ENCODE results near the gene BMP6. TPM values are rescaled to one million over a fixed set of nuclear protein-coding genes. Genes with fewer than 3 reads are reported as not detected.

The BMP6 gene
- total RNA-seq, 4 donors from 2014 or later = 1.4 to 16.1 (median 6.0) TPM

- TF ChIP-seq POLR2AphosphoS5 (IDR thresholded peaks at IDR 0.05) (no peak), EP300 (IDR thresholded peaks at IDR 0.05) (no peak), POLR2A (IDR thresholded peaks at IDR 0.05) (no peak)
- TF ChIP-seq, protein P1, sequence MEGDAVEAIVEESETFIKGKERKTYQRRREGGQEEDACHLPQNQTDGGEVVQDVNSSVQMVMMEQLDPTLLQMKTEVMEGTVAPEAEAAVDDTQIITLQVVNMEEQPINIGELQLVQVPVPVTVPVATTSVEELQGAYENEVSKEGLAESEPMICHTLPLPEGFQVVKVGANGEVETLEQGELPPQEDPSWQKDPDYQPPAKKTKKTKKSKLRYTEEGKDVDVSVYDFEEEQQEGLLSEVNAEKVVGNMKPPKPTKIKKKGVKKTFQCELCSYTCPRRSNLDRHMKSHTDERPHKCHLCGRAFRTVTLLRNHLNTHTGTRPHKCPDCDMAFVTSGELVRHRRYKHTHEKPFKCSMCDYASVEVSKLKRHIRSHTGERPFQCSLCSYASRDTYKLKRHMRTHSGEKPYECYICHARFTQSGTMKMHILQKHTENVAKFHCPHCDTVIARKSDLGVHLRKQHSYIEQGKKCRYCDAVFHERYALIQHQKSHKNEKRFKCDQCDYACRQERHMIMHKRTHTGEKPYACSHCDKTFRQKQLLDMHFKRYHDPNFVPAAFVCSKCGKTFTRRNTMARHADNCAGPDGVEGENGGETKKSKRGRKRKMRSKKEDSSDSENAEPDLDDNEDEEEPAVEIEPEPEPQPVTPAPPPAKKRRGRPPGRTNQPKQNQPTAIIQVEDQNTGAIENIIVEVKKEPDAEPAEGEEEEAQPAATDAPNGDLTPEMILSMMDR (IDR thresholded peaks at IDR 0.05) = no peak
- H3K4me3 ChIP-seq = no peak overlapping the region
- H3K27ac ChIP-seq = no peak overlapping the region
- peaks cover 28% of the 10 kb centered on the region for H3K27me3 ChIP-seq
- peak; percentile 36 for ATAC-seq
- WGBS, 2 donors (ENCODE audit: low coverage in 1 of 2) = 67 to 83% methylated on average over 6 to 10 of the region's 21 CpGs
- H3K9me3 ChIP-seq = no peaks in the 10 kb centered on the region
- H3K36me3 ChIP-seq = no peaks in the 10 kb centered on the region
- no peaks in the 10 kb centered on the region for H3K4me1 ChIP-seq
These were observed 34.0 kb upstream of the BMP6 start for GRCh38 chr6:7691675-7692452.

GRCh38 chr6:7692453-7692784 is 33.5 kb upstream of the BMP6 start:
- no peak for ATAC-seq
- TF ChIP-seq, protein P1 (IDR thresholded peaks at IDR 0.05) = no peak
- no peak for TF ChIP-seq POLR2AphosphoS5 (IDR thresholded peaks at IDR 0.05)
- TF ChIP-seq POLR2A (IDR thresholded peaks at IDR 0.05) = no peak
- TF ChIP-seq EP300 (IDR thresholded peaks at IDR 0.05) = no peak
- Histone ChIP-seq H3K36me3 (no peaks in the 10 kb centered on the region), H3K4me3 (no peak overlapping the region), H3K9me3 (no peaks in the 10 kb centered on the region), H3K27ac (no peak overlapping the region), H3K27me3 (peaks cover 28% of the 10 kb centered on the region), H3K4me1 (no peaks in the 10 kb centered on the region)
- WGBS, 2 donors (ENCODE audit: low coverage in 1 of 2) = 94% methylated on average over 3 of the region's 3 CpGs; no CpG with 5 or more reads in 1 of the 2 donors

- Histone ChIP-seq H3K36me3 (no peaks in the 10 kb centered on the region), H3K9me3 (no peaks in the 10 kb centered on the region), H3K4me1 (no peaks in the 10 kb centered on the region), H3K4me3 (no peak overlapping the region), H3K27ac (no peak overlapping the region), H3K27me3 (peaks cover 20% of the 10 kb centered on the region)
- ATAC-seq = no peak
- 88 to 100% methylated on average over 1 to 5 of the region's 10 CpGs for WGBS, 2 donors (ENCODE audit: low coverage in 1 of 2)
- TF ChIP-seq POLR2A (IDR thresholded peaks at IDR 0.05) (no peak), EP300 (IDR thresholded peaks at IDR 0.05) (no peak), POLR2AphosphoS5 (IDR thresholded peaks at IDR 0.05) (no peak)
- TF ChIP-seq, protein P1 (IDR thresholded peaks at IDR 0.05) = no peak
These were observed 32.1 kb upstream of the BMP6 start for GRCh38 chr6:7693827-7694226.

DNA sequence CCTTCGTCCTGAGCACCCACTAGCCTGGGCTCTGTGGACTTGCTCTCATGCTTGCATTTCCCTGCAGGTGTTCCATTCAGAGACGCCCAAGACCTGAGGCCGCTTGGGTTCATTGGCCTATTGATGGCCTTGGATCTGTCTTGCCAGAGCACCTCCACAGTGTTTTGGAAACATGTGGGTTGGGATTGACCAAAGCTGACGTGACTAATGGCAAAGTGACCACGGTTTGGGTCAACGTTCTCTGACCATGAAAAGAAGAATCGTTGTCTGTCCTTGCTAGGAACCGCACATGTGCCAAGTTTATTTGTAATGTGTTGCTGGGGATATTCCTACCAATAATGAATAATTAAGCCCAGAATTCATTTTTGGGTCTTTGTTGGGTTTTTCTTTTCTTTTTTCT is 29.8 kb upstream of the BMP6 start:
- Histone ChIP-seq H3K4me3 (no peak overlapping the region), H3K9me3 (no peaks in the 10 kb centered on the region), H3K36me3 (no peaks in the 10 kb centered on the region), H3K27me3 (peaks cover 11% of the 10 kb centered on the region), H3K27ac (no peak overlapping the region), H3K4me1 (no peaks in the 10 kb centered on the region)
- ATAC-seq = no peak
- WGBS, 2 donors (ENCODE audit: low coverage in 1 of 2) = 95 to 100% methylated on average over 1 to 8 of the region's 8 CpGs
- TF ChIP-seq, protein P1 (IDR thresholded peaks at IDR 0.05) = no peak
- TF ChIP-seq POLR2A (IDR thresholded peaks at IDR 0.05) = no peak
- TF ChIP-seq EP300 (IDR thresholded peaks at IDR 0.05) = no peak
- TF ChIP-seq POLR2AphosphoS5 (IDR thresholded peaks at IDR 0.05) = no peak

- Histone ChIP-seq H3K27ac (no peak overlapping the region), H3K36me3 (no peaks in the 10 kb centered on the region), H3K27me3 (no peaks in the 10 kb centered on the region), H3K4me3 (no peak overlapping the region), H3K4me1 (no peaks in the 10 kb centered on the region), H3K9me3 (no peaks in the 10 kb centered on the region)
- WGBS, 2 donors (ENCODE audit: low coverage in 1 of 2) = 32 to 53% methylated on average over 4 of the region's 4 CpGs
- TF ChIP-seq POLR2A (IDR thresholded peaks at IDR 0.05) (no peak), POLR2AphosphoS5 (IDR thresholded peaks at IDR 0.05) (no peak), EP300 (IDR thresholded peaks at IDR 0.05) (no peak)
- TF ChIP-seq, protein P1 (IDR thresholded peaks at IDR 0.05) = no peak
- ATAC-seq = no peak
These were observed 28.5 kb upstream of the BMP6 start for GRCh38 chr6:7697432-7697819.
